Activated CD4-positive, CD25-positive, alpha-beta regulatory T cell treated with anti-CD3 and anti-CD28 coated beads, Interleukin-2, amount 50 U/mL, for 72 hours (primary cell): ENCODE measurements around the gene PGA4.
"Not testable (repeated sequence)": the region's sequence is repeated elsewhere in the genome, so short reads cannot be mapped to it uniquely, and the experiment has no call there.

Source experiments
- DNase-seq: peaks from one replicate; pipeline ENCODE4 v3.0.0; 2021

The PGA4 gene

DNA sequence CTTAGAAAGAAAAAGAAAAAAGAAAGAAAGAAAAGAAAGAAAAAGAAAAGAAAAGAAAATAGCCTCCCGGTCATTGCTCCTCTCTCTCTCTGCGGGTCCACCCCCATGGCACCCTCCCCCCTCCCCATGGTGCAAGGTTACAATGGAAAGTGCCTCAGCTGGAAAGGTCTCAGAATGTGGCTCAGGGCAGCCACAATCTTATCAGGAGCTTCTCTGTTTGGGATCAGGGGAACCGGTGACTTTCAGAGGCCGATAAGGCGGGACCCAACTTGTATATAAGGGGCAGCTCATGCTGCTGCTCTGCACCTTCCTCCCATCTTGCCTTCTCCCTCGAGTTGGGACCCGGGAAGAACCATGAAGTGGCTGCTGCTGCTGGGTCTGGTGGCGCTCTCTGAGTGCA is at the start of gene PGA4:
PGA4 (plus strand) TSS at position 301 of the 400 bp plus-strand sequence; CDS start at position 355, 54 bp downstream.
- not testable (repeated sequence) for DNase-seq

- no peak for DNase-seq
These were observed 49.8 kb upstream of the PGA4 start for GRCh38 chr11:61172356-61172755.

DNA sequence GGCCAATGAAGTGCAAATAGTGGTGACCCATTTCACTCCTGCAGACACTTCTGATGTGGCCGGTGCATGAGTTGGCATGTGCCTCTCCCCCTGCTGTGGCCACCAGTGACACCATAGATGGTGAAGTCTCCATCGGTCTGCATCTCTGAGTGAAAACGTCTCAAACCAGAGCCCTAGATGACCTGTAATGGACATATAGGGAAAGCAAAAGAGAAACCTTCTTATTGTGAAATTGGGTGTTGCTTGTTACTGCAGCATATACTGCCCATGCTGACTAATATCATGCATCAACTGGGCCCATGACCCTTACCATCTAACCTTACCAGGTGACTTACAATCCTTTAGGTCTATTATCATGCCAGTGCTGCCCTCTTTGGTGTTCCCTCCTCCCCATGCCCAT is 49.3 kb upstream of the PGA4 start:
- DNase-seq: no peak

- no peak for DNase-seq
These were observed 48.7 kb upstream of the PGA4 start for GRCh38 chr11:61173456-61173855.

DNA sequence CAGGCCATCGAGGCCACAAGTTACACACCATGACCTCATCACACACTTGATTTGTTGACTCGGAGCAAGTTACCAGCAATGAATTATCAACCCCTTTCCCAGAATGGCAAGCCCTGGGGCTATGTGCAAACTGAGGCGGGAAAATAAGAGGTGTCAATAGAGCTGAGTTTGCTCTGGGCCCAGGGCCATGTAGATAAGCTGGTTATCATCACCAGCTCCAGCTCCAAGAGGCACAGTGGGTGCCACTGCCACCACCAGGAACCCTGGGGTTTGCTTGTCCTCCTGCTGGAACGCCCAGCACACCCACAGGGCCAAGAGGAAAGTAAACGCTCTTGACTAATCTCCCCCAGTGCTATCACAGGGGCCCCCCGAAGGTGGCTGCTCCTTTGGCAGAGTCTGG is 47.9 kb upstream of the PGA4 start:
- no peak for DNase-seq

- no peak for DNase-seq
These were observed 47.2 kb upstream of the PGA4 start for GRCh38 chr11:61174949-61175348.

- no peak for DNase-seq
These were observed 45.7 kb upstream of the PGA4 start for GRCh38 chr11:61176446-61176845.

- not testable (repeated sequence) for DNase-seq
These were observed 41.9 kb upstream of the PGA4 start for GRCh38 chr11:61180205-61180604.

DNA sequence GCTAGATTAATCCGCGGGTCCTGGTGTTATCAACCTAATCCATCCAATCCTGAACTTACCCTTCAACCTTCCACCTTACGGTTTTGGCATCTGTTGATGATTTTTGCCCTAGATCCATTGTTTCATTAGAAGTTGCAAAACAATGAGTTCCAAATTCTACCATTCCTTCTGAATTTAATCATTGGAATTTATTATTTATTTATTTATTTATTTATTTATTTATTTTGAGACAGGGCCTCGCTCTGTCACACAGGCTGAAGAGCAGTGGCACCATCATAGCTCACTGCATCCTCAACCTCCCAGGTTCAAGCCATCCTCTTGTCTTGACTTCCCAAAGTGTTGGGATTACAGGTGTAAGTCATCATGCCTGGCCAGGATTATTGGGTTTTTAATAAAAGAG is 40.7 kb upstream of the PGA4 start:
- no peak for DNase-seq

DNA sequence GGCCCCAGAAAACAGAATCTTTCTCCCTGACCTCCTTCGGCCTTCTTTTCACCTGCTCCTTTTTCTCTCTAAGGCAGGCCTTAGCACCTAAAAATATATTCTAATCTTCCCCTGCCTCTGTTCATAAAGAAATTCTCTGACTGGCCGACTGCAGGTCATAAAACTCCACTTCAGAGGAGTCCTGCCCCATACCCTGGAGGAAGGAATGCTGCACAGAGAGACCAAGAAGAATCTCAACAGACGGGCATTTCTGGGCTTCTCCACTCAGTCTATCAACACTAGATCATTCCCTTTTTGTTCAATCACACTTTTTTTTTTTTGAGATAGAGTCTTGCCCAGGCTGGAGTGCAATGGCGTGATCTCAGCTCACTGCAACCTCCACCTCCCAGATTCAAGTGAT is 38.5 kb upstream of the PGA4 start:
- no peak for DNase-seq

DNA sequence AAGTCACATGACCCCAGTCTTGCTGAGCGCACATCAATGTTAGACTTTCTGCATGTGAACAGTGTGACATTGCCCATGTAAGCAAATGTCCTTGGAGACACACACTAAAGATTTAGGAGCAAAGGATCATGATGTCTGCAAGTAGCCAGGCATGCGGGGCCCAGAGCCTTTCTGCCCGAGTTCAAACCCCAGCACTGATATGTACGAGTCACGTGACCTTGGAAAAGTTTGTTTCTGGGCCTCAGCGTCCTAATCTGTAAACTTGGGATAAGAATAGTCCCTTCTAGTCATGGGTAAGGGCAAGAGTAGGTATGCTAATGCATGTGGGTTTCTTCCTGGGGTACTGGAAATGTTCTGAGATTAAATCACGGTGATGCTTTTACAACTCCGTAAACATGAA is 35.6 kb upstream of the PGA4 start:
- no peak for DNase-seq

DNA sequence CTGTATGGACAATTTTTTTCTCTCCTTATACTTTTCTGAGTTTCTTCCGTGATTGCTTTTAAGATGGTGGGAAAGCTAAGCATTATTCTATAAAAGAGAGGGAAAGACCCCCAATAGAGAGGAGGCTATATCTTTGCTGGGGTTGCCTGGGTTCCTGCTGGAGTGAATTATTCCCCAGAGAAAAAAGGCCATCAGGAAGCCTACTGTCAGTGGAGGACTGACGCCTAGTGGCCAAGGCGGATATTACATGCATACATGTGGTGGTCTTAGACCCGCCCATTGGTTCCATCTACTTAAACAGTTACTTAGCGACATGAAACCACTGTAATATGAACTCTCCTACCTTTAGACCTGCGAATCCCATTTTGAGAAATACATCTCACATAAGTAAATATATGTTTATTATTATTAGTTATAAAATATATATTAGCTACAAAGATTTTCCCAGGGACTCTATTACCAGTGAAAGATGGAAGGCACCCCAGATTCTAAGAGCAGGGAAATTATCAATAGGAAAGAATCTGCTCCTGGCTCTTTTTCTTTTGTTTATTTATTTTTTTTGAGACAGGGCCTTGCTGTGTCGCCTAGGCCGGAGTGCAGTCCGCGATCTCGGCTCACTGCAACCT is 34.5 kb upstream of the PGA4 start:
- DNase-seq: peak; percentile 76

- DNase-seq: no peak
These were observed 32.2 kb upstream of the PGA4 start for GRCh38 chr11:61189933-61190332.

DNA sequence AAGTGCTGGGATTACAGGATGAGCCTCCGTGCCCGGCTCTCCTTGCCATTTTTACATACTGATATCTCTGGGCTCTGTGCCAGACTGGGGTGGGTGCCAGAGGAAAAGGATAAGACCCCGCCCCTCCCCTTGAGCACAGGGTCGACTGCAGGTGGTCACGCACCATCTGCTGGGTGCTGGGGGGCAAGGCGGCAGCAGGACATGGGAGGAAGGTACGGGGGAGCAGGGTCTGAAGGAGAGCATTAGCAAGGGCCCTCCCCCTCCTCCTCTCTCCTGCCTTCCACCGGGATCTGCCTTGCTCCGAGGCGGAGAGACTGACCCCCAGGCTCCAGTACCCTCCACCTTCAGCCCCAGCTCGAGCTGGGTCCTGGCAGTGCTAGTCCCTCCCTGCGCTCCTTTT is 28.6 kb upstream of the PGA4 start:
- DNase-seq: no peak

DNA sequence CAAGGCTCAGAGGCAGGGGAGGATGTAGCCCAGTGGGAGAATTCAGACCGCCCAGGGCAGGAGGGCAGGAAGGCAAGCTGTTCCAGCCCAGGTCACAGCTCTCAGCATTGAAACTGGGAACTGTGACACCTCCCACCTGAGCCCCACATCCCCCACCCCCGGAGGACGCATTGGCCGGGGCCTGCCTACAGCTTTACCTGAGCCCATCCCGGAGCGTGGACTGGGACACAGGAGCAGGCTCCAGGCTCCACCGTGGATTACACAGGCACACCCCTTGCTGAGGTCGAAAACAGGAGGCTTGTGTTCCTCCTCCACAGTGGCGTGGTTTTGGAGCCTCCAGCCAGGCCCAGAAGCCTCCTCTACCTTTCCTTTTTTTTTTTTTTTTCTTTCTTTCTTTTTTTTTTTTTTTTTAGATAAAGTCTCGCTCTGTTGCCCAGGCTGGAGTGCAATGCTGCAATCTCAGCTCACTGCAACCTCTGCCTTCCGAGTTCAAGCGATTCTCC is 27.9 kb upstream of the PGA4 start:
- DNase-seq: no peak

GRCh38 chr11:61194981-61195695 is 27.0 kb upstream of the PGA4 start:
- no peak for DNase-seq

DNA sequence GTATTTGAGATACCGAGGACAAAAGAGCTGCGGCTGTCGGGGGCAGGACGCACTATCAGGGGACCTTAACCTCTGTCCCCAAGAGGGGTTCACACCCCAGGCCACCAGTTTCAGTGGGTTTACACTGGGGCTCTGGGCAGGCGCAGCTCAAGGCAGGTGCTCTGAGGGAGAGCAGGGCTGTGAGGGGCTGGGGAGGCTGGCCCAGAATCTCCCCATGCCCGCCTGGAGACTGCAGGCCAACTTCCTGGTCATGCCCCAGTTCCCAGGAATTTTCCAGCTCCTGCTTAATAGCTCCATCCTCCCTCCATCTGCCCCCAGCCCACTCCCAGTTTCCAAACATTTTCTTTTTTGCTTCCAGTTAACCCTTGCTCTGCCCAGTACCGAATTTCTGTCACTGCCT is 26.4 kb upstream of the PGA4 start:
- DNase-seq: no peak

- DNase-seq: no peak
These were observed 23.8 kb upstream of the PGA4 start for GRCh38 chr11:61198361-61198760.

- DNase-seq: no peak
These were observed 23.1 kb upstream of the PGA4 start for GRCh38 chr11:61198948-61199523.

DNA sequence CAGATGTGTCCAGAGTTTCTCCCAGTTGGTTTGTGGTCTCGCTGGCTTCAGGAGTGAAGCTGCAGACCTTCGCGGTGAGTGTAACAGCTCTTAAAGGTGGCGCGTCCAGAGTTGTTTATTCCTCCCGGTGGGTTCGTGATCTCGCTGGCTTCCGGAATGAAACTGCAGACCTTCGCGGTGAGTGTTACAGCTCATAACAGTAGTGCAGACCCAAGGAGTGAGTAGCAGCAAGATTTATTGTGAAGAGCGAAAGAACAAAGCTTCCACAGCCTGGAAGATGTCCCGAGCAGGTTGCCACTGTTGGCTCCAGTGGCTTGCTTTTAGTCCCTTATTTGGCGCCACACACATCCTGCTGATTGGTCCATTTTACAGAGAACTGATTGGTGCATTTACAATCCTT is 20.7 kb upstream of the PGA4 start:
- no peak for DNase-seq

DNA sequence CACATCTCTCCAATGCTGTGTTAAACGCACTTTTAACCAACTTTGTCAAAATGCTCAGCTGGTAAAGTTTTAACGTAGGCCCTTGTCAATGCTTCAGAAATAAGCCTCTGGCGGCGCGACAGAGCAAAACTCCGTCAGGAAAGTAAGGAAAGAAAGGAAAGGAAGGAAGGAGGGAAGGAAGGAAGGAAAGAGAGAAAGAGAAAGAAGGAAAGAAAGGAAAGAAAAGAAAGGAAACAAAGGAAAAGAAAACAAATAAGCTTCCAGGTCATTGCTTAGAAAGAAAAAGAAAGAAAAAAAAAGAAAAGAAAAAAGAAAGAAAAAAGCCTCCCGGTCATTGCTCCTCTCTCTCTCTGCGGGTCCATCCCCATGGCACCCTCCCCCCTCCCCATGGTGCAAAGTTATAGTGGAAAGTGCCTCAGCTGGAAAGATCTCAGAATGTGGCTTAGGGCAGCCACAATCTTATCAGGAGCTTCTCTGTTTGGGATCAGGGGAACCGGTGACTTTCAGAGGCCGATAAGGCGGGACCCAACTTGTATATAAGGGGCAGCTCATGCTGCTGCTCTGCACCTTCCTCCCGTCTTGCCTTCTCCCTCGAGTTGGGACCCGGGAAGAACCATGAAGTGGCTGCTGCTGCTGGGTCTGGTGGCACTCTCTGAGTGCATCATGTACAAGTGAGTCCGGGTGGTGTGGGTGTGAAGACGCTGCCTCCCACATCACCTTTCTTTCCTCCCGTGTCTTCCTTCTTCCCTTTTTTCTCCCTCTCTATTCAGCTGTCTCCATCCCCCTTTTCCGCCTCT is 19.0 kb upstream of the PGA4 start, which contains the start of gene PGA3:
PGA3 (plus strand) TSS at position 566 of the 797 bp plus-strand sequence; CDS start at position 616, 50 bp downstream.
- DNase-seq: not testable (repeated sequence)

DNA sequence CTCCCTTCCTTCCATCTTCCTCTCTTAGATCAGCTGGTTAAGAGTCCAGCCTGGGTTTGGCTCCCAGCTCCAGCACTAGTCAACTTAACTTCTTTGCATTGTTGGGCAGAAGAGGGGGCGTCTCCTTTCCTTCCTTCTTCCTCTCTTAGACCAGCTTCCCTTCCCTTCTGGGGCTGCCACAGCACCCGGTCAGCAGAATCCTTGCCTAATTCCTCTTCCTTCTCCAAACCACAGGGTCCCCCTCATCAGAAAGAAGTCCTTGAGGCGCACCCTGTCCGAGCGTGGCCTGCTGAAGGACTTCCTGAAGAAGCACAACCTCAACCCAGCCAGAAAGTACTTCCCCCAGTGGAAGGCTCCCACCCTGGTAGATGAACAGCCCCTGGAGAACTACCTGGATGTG is 18.3 kb upstream of the PGA4 start:
- not testable (repeated sequence) for DNase-seq

DNA sequence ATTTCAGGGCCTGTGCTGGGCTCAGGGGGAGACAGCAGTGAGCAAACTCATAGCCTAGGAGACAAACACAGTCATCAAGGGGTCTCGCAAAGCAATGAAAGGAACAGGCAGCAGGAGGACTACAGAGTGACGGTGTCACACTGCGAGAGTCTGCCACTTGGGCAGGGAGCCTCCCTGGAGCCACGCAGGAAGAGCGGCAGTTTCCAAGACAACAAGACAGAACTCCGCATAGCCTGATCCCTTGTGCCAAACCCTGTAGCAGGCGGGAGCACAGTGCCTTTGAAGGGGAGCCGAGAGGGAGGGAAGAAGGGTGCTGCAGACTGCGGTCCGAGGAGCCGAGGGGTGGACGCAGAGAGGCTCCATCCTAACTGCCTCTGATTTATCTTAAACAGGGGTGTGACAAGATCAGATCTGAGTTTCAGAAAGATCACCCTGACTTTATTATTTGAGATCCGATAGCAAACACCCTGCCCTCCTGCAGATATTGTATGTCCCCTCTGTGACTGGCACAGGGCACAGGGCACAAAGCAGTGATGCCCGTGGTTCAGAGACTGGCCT is 17.6 kb upstream of the PGA4 start:
- DNase-seq: not testable (repeated sequence)
